Lower leg skin (tissue), 3 donors: ENCODE results near the gene PPP1R8.

Experiments
- CTCF ChIP-seq, 3 donors: fragments of 450-650 bp; IDR thresholded peaks; one replicate each; pipeline ENCODE4 v1.5.1; 2016; ENCODE audit warnings: antibody characterized with exemption in 3 of 3, mild to moderate bottlenecking in 3 of 3, moderate library complexity in 2 of 3
- POLR2A ChIP-seq, 2 donors: fragments of 450-650 bp; IDR thresholded peaks; one replicate each; pipeline ENCODE4 v1.6.1; 2016 to 2017; ENCODE audit warnings: antibody characterized with exemption in 2 of 2, mild to moderate bottlenecking in 1 of 2, moderate library complexity in 1 of 2

DNA sequence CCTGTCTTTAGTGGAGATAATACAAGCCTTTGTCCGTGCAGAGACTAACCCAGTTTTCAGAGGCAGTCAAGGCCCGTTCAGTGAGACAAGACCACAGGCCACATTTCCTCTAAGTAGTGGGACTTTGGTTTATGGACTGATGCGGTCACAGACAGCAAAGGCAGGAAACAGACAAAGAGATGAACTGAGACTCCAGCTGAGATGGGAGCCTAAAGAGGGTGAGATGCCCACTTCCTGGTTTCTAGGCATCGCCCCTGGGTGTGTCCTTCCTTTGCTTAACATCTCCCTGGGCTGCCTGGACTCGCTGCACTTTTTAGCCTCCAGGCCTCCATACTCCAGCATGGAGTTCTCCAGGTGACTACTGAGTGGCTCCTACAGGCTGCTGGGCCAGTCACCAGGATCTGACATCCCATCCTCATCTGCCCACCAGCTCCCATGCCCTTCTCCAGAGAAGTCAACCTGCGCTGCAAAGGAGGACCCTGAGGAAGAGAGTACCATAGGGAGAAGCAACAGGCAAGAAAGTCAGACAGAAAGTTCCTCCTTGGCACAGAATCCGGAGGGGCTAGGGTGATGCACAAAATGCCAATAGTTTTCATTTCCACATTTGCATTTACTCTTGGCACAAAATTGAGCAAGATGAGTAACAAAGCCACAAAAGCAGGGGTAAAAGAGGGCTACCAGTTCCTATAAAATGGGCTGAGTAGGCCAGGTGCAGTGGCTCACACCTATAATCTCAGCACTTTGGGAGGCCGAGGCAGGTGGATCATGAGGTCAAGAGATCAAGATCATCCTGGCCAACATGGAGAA lies 56.8 kb downstream of the PPP1R8 start:
- no peak for TF ChIP-seq CTCF (IDR thresholded peaks at IDR 0.05)
- TF ChIP-seq POLR2A (IDR thresholded peaks at IDR 0.05), result no peak
